NCI-H460 (cell line): ENCODE results near the gene SYTL3. TPM values are rescaled to one million over a fixed set of nuclear protein-coding genes. Genes with fewer than 3 reads are reported as not detected.
"Not testable (repeated sequence)": the region's sequence is repeated elsewhere in the genome, so short reads cannot be mapped to it uniquely, and the experiment has no call there.

Experiments
- DNase-seq: peaks from one replicate; pipeline ENCODE4 v3.0.0-alpha.2; 2016; ENCODE audit warnings: low read depth; ENCODE audit errors: extremely low read depth
- total RNA-seq: library from RNA; depleted of rRNA; stranded (reverse); fragments of >200 nt; shearing (Covaris generic); gene quantifications from 2 replicates; pipeline ENCODE4 v1.2.3, GENCODE V29; 2014

Gene SYTL3
- total RNA-seq, 1 experiment from 2014 or later = 0.52 TPM

DNA sequence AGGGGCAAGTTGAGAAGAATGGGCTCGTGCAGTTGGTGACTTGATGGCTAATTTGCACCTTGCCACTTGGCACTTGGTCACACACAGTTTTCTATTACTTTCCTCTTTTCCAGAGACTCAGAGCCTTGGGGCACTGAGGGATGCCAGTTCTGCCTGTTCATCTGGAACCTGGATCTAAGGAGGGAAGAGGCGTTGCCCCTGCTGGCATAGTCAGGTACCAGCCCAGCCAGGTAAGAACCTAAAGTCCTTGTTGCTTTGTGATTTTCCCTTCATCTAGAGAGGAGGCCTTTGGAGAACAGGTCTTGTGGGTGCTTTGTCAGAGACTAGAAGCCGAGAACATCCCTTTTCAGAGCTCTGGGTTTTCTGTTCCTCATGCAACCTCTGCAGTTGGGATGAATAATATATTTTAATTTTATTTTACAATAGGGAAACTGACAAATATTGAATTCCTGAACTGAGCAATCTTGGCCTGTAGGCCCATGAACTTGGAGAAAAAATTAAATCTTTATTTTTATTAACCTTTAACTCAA lies 11.4 kb downstream of the SYTL3 start:
- DNase-seq = no peak

DNA sequence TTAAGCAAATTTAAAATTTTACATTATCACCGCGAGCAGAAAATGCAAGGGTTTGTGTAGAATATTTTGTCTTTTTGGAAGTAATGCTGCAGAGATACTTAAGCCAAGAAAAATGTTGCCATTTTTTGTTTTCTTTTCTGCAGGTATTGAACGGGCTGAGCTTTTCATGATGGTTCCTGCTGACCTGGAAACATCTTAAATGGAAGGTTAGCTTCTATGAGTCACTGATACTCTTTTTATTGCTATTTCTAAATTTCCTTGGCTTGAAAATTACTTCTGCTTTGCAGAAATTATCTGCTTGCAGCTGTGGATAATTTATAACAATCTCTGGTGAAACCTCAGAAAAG lies 12.7 kb downstream of the SYTL3 start:
- no peak for DNase-seq

DNA sequence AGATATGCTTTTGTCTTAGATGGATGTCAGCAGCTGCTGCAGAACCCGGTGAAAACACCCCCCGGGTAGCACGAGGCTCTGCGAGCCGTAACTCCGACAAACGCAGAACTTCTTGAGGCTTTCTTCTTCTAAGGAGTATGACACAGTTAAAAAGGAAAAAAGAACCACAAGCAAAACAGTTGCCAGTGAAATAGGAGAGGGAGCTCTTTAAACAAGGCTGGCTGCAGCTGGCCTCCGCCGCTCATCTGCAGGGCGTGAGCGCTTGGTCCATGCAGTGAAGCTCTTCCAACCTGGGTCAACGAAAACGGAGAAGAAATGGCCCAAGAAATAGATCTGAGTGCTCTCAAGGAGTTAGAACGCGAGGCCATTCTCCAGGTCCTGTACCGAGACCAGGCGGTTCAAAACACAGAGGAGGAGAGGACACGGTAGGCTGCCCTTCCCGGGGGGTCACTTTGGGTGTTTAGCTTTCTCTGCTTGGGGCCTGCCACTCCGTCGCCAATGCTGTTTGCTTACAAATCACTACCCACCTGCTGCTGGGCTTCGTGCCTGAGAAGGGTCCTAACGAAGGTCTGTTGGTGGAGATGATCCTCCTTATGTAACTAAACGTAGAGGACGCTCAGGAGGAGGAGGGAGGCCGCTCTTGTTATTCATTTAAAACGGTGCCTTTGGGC lies 13.2 kb downstream of the SYTL3 start:
- no peak for DNase-seq

DNA sequence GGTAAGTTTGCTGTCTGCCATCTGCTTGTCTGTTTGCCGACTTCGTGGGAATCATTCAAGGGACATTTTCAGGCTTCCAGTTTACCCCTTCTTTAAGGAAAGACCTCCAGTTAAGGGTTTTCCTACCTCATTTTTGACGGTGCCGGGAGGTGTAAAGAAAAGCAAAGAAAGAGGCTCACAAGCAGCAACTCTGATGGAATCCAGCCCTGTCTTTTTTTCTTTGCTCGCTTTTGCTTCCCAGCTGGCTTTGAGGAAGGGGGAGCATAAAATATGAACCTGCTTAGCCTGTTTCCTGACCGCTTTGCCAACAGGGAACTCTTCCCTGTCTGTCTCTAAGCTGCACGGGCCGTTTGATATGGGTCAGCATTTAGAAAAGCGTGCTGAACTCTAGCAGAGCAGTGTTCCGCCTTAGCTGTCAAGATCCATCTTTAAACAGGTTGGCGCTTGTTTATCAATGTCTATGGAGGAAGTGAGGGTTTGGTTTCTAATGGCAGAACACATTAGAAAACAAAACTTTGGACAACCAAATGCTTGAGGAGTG lies 13.8 kb downstream of the SYTL3 start:
- no peak for DNase-seq

DNA sequence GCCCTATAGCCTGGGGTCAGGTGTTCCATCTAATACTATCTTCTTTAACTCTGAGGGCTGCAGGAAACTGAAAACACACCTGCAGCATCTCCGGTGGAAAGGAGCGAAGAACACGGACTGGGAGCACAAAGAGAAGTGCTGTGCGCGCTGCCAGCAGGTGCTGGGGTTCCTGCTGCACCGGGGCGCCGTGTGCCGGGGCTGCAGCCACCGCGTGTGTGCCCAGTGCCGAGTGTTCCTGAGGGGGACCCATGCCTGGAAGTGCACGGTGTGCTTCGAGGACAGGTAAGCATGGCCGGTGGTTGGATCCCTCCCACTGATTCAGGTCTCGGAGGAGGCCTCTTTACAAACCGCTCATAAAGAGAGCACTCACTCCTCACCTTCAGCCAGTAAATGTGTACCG lies 15.5 kb downstream of the SYTL3 start:
- DNase-seq = no peak

DNA sequence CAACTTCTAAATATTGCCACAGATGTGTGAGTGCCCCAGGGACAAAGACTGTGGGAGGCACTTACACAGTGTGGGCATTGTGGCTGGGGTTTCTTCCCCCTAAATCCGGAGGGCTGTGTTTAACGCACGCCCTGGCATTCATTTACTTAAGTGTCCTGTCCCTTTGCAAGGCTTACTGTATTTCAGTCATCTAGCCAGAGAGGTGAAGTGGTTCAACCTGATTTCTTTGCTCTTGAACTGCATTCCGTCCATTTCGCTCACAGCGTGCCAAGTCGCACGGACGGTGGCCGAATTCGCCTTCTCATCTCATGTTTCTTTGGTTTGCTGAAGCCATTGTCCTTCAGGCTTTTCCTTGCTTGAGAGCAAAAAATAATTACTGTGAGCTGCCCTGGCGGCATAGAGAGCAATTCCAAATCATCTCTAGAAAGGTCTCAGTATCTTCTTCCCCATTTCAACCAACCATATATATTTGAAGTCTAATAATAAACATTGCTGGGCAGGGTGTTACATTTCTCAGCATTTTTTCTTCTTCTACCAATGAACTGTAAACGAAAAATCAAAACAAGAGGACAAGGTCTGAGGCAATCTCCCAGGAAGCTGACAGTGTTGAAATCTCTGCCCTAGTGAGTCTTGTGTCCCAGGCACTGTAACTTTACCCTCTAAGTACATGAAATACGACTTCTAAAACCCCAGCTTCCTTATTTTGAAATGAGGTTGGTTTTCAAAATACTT lies 16.9 kb downstream of the SYTL3 start:
- DNase-seq = no peak

DNA sequence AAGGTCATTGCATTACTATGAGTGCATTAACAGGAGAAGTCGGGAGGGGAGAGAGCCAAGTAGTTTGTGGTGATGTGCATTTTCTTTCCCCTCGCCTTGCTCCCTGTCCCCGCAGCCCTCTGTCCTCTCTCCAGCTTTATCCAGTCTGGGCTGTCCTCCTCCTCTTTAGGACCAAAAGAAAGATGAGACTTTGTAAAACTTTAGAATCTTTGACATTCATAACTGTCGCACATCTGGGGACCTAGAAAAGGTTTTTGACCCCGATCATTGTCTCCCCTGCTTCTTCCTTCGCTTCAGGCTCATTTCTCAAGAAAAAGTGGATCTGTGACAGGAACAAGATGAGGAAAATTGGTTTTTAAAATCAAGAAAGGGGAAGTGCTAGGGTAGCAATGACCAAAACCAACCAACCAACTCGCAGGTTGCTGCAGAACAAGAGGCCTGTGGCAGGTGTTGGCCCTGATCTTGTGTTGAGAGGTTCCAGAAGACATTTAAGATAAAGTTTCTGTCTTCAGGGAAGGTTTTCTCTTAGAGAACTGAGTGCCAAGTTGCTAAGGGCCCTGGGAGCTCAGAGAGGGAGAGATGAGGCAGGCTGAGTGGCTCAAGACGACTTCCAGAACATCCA lies 17.6 kb downstream of the SYTL3 start:
- no peak for DNase-seq

DNA sequence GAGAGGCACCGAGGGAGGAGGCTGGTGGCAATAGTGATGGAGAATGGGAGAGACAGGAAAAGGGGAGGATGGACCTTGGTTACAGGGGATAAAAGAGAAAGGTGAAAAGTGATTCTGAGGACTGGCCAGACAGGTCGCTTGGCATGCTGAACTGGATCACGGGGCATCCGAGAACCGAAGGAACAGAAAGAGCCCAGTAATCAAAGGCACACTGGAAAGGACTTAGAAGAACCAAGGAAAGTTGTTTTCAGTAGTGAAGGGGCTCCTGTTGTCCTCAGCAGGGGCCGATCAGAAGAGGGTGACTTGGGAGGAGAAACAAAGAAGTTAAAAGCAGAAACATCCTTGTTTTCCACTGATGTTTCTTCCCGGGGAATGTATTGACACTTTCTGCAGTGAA lies 18.9 kb downstream of the SYTL3 start:
- DNase-seq = no peak

DNA sequence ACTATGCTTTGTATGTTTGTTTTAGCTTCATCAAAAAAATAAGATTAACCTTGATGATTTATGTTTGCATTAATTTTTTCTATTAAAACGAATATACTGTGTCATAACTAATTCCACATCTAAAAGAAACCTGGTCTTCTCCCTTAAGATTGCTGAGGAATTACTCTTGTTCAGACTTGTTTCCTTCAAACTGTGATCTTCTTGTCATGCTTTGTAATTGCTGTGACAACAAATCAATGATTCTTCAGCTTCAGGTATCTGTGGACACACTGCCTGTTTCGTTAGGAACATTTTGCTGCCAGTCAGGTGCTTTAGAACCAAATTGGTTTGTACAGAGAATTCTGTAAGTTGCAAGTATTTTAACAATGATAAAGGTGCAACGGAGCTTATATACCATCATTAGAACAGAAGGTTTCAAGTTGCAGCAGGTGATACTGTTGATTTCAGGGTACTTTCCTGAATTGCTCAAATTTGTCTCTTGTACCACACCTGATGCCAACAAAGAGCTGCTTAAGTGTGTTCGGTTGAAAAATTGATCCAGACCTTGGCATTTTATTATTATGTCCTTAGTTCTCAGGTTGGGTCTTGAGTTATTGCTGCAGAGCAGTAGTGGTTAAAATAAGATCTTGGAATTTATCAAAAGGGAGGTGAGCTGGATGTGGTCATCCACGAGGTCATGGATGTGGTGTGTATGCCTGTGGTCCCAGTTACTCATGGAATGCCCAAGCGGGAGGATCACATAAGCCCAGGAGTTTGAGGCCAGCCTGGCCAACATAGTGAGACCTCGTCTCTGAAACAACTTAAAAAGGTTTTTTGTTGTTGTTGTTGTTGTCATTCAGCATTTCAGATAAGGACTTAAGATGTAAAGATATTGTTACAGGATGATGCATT lies 19.5 kb downstream of the SYTL3 start:
- no peak for DNase-seq

DNA sequence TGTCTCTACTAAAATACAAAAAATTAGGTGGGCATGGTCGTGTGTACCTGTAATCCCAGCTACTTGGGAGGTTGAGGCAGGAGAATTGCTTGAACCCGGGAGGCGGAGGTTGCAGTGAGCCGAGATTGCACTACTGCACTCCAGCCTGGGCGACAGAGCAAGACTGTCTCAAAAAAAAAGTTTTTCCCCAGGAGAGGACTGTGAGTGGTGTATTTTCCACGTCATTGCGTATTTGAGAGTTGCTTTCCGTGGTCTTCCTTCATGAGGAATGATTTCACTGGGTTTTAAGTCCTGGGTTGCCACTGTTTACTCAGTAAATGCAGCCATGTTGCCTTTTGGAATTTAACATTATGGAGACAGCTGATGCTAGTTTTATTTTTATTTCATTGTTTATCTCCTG lies 22.3 kb downstream of the SYTL3 start:
- DNase-seq = not testable (repeated sequence)

DNA sequence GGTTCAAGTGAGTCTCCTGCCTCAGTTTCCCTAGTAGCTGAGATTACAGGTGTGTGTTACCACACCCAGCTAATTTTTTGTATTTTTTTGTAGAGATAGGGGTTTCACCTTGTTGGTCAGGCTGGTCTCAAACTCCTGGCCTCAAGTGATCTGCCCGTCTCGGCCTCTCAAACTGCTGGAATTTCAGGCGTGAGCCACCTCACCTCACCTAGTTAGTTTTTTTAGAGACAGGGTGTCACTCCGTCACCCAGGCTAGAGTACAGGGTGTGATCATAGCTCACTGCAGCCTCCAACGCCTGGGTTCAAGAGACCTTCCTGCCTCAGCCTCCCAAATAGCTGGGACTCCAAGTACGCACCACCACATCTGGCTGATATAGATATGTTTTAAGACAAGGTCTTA lies 22.9 kb downstream of the SYTL3 start:
- DNase-seq = no peak

DNA sequence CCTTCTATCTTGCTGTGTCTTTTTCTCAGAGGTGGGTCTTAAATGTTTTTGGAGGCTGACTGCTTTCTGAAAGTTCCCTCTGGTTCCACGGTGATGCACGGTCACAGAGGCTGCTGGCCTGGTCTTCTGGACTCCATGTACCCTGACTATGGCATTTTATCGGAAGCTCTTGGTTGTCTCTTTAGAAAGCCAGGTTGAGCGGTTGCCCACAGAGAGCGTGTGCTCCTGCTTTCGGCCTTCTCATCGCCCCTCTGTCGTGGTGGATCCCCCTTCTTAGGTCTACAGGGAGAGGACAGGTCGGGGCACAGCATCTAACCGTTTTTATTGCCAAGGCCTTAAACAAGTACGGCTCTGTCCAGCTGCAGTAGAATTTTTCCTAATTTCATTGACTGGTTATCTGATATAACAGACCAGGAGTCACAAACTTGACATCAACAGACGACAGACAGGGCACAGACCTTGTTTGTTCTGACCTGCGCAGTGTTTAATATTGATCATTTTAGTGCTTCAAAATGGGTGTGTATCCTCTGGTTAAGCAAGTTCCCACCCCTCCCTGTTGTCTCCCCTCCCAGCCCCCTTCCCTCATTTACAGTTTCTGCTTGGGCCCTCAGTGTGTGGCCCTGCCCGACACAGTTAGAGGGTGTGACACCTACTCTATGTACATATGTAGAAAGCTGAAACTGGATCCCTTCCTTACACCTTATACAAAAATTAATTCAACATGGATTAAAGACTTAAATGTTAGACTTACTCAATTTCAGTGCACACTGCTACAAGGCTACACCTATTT lies 24.7 kb downstream of the SYTL3 start:
- DNase-seq = no peak

DNA sequence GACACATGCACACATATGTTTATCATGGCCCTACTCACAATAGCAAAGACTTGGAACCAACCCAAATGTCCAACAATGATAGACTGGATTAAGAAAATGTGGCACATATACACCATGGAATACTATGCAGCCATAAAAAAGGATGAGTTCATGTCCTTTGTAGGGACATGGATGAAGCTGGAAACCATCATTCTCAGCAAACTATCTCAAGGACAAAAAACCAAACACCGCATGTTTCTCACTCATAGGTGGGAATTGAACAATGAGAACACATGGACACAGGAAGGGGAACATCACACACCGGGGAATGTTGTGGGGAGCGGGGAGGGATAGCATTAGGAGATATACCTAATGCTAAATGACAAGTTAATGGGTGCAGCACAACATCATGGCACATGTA lies 27.2 kb downstream of the SYTL3 start:
- not testable (repeated sequence) for DNase-seq

DNA sequence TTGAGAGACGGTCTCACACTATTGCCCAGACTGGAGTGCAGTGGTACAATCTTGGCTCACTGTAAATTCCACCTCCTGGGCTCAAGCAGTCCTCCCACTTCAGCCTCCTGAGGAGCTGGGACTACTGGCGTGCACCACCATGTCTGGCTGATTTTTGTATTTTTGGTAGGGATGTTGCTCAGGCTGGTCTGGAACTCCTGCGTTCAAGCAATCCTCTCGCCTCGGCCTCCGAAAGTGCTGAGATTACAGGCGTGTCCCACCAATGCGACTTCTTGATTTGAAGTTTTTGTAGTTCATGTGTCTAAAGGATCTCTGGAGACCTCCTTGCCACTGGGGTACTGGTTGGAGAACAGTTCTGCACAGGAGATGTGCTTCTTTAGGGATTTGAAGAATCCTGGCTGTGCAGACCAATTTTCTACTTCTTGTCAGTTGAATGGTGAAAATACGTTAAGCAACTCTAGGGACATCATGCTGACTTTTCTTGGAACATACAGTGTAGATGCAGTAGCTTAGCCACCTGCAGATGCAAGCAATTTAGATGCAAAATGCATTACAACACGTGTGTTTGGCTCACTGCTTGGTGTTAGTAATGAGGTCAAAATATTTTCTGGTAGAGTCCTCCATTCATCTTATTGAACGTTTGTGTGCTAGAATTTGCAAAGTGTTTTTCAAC lies 28.2 kb downstream of the SYTL3 start:
- no peak for DNase-seq

DNA sequence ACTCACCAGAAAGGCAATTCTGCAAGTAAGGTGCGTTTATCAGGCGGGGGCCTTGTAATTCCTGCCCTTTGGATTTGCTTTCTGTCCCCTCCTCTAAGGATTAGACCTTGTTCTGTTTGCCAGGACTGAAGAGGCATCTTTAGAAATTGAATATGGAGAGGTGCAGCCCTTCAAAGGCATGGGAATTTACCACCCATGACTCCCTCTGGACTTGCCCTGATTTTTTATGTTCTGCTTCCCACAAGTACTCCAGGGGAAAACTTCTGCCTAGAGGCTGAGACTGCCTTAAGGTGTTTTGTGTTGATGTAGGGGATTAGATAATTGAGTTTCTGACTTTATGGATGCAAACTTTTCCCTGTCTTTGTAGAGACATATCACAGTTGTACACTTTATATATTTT lies 30.2 kb downstream of the SYTL3 start:
- no peak for DNase-seq

DNA sequence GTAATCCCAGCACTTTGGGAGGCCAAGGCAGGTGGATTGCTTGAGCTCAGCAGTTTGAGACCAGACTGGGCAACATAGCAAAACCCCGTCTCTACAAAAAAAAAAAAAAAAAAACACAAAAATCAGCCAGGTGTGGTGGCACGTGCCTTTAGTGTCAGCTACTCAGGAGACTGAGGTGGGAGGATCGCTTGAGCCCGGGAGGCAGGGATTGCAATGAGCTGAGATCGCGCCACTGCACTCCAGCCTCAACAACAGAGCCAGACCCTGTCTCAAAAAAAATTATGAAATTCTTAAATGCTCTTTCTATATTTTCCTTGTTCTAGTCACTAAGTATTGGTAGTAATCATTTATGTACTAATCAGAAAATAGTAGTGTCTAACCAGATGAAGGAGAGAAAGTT lies 30.6 kb downstream of the SYTL3 start:
- no peak for DNase-seq

DNA sequence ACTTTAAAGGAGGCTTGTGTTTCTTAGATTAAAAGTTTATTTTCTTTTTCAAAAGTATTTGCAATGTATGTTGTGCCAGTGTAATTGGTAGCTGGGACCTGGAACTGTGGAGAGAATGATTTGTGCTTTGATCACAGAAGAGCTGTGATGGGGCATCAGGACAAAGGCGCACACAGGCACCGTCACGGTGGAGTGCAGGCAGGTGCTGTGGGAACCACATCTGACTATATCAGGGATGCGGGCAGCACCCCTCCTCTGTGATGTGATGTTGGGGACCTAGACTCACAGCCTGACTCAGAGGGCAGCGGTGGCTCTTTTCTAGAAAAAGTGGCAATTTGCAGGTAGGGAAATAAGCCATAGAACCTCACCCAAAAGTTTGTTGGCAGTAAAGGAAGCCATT lies 34.5 kb downstream of the SYTL3 start:
- no peak for DNase-seq

DNA sequence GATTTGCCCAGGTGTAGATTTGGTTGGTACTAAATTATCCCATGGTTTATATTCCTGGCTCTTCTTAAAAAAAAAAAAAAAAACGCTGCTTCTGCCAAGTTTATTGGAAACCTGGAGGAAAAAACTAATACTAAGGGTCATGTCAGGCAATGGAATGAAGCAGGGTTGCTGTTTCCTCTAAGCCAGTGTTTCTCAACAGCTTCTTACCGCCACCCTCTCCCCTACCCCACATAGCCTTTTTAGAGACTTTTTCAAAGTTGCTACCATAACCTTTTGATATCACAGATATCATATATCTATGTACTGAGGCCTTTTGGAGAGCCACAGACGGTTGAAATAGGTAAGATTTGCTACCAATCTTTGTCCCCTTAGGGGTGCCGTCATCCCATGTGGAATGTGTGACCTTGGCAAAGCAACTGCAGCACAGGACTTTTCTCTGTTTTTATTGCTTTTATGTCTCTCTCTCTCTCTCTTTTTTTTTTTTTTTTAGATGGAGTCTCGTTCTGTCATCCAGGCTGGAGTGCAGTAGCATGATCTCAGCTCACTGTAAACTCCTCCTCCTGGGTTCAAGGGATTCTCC lies 35.0 kb downstream of the SYTL3 start:
- no peak for DNase-seq

DNA sequence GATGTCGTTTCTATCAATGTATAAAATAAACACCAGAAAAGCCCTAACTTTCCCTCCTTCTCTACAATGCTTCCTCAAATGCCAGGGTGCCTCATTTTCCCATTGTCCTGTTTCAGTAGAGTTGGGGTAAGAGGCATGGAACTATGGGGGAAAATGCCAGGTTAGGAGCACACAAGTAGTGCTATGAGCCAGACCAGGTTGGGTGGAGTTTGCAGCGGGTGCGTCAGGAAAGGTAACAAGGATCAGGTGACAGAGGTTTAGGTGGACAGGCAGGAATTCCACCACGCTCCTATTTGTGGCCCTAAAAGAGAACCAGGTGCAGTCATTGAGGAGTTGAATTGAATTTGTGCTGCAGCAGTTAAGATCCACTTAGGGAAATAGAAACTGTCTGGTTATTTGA lies 36.5 kb downstream of the SYTL3 start:
- DNase-seq = no peak
